Bronchial epithelial cell (primary cell): ENCODE measurements around the gene TPR. TPM values are rescaled to one million over a fixed set of nuclear protein-coding genes. Genes with fewer than 3 reads are reported as not detected.

Source experiments
- DNase-seq: peaks from one replicate; pipeline ENCODE4 v3.0.0-alpha.2; 2010; ENCODE audit warnings: low read depth
- FAIRE-seq: peaks from 2 replicates; lab custom pipeline; 2011; peaks lifted over from hg19 to GRCh38; lab: Jason Lieb, UNC
- H3K27me3 ChIP-seq: 2 replicates; pipeline ENCODE4 v1.5.1; 2011; ENCODE audit warnings: low read length; ENCODE audit not compliant: control insufficient read depth, insufficient read depth
- H3K36me3 ChIP-seq: 2 replicates; pipeline ENCODE4 v1.5.1; 2011; ENCODE audit warnings: low read length; ENCODE audit not compliant: control insufficient read depth, insufficient read depth
- H3K4me3 ChIP-seq: 2 replicates; pipeline ENCODE4 v1.5.1; 2011; ENCODE audit warnings: mild to moderate bottlenecking, low read depth, low read length, control low read depth
- CTCF ChIP-seq: IDR thresholded peaks from 2 replicates; pipeline ENCODE4 v1.5.1; 2011; ENCODE audit warnings: mild to moderate bottlenecking, moderate library complexity, low read length, control low read depth, inconsistent platforms; ENCODE audit not compliant: insufficient read depth, severe bottlenecking
- total RNA-seq: library from RNA; depleted of rRNA; stranded (reverse); fragments of >200 nt; gene quantifications from 2 replicates; pipeline ENCODE4 v1.2.1, GENCODE V29; 2014

Gene TPR
- total RNA-seq, 1 donor from 2014 or later: 36.6 TPM

- H3K36me3 ChIP-seq: no peaks in the 10 kb centered on the region
- H3K27me3 ChIP-seq: no peaks in the 10 kb centered on the region
- DNase-seq (no peak), FAIRE-seq (no peak)
- no peak overlapping the region for H3K4me3 ChIP-seq
- no peak for TF ChIP-seq CTCF
Measured at GRCh38 chr1:186291271-186291670, 83.8 kb downstream of the TPR start.

GRCh38 chr1:186289943-186290545 lies 85.0 kb downstream of the TPR start:
- Histone ChIP-seq H3K4me3 (no peak overlapping the region), H3K27me3 (no peaks in the 10 kb centered on the region), H3K36me3 (no peaks in the 10 kb centered on the region)
- TF ChIP-seq CTCF: no peak
- no peak for FAIRE-seq
- no peak for DNase-seq

- DNase-seq (no peak), FAIRE-seq (no peak)
- Histone ChIP-seq H3K27me3 (peaks cover 1% of the 10 kb centered on the region), H3K36me3 (no peaks in the 10 kb centered on the region), H3K4me3 (no peak overlapping the region)
- TF ChIP-seq CTCF: no peak
Measured at GRCh38 chr1:186286615-186287315, 88.3 kb downstream of the TPR start.

GRCh38 chr1:186283374-186283773 lies 91.7 kb downstream of the TPR start:
- TF ChIP-seq CTCF: no peak
- Histone ChIP-seq H3K4me3 (no peak overlapping the region), H3K36me3 (no peaks in the 10 kb centered on the region), H3K27me3 (peaks cover 1% of the 10 kb centered on the region)
- no peak for DNase-seq
- FAIRE-seq: no peak

GRCh38 chr1:186282466-186282865 lies 92.6 kb downstream of the TPR start:
- no peak for FAIRE-seq
- no peak for TF ChIP-seq CTCF

More at GRCh38 chr1:186282466-186282865, 92.6 kb downstream of the TPR start:
- H3K27me3 ChIP-seq: peaks cover 1% of the 10 kb centered on the region
- no peak for DNase-seq
- H3K4me3 ChIP-seq: no peak overlapping the region
- no peaks in the 10 kb centered on the region for H3K36me3 ChIP-seq
